Activated CD4-positive, alpha-beta T cell treated with anti-CD3 and anti-CD28 coated beads for 1 hour (primary cell): ENCODE measurements around the gene MEIOB.

Experiments
- DNase-seq: peaks from one replicate; pipeline ENCODE4 v3.0.0-alpha.2; 2020

The MEIOB gene

GRCh38 chr16:1784977-1785845, 86.8 kb downstream of the MEIOB start:
- DNase-seq = no peak
